Neural cell (in vitro differentiated cells): ENCODE measurements around the gene RBBP8NL. TPM values are rescaled to one million over a fixed set of nuclear protein-coding genes. Genes with fewer than 3 reads are reported as not detected.

Experiments
- H2AFZ ChIP-seq: fragments of 200-600, 300-800 bp; sonication (generic), shearing (Covaris generic); 2 replicates; pipeline ENCODE4 v1.6.0; 2014; ENCODE audit warnings: low read depth, mild to moderate bottlenecking, antibody characterized with exemption, low read length, moderate library complexity
- H3F3A ChIP-seq: fragments of 200-600 bp; shearing (Covaris generic); 2 replicates; pipeline ENCODE4 v1.6.1; 2016; ENCODE audit warnings: mild to moderate bottlenecking, moderate library complexity, mixed read lengths, antibody characterized with exemption, low read length; ENCODE audit not compliant: insufficient read depth, poor library complexity, severe bottlenecking
- H3K27ac ChIP-seq: fragments of 200-600, 300-800 bp; sonication (generic), shearing (Covaris generic); 2 replicates; pipeline ENCODE4 v1.5.1; 2014; ENCODE audit warnings: mild to moderate bottlenecking, low read length, moderate library complexity
- H3K27me3 ChIP-seq: fragments of 300-800, 200-600 bp; sonication (generic), shearing (Covaris generic); 2 replicates; pipeline ENCODE4 v1.6.0; 2014; ENCODE audit warnings: mild to moderate bottlenecking, low read depth, low read length, moderate library complexity; ENCODE audit not compliant: insufficient read depth
- H3K36me3 ChIP-seq: fragments of 300-800, 200-600 bp; sonication (generic), shearing (Covaris generic); 2 replicates; pipeline ENCODE4 v1.5.1; 2014; ENCODE audit warnings: mild to moderate bottlenecking, antibody characterized with exemption, low read length, moderate library complexity; ENCODE audit not compliant: insufficient read depth
- H3K4me2 ChIP-seq: fragments of 300-800, 200-600 bp; sonication (generic), shearing (Covaris generic); 2 replicates; pipeline ENCODE4 v1.6.0; 2014; ENCODE audit warnings: mild to moderate bottlenecking, low read length
- H3K4me3 ChIP-seq: fragments of 300-800, 200-600 bp; sonication (generic), shearing (Covaris generic); 2 replicates; pipeline ENCODE4 v1.5.1; 2014; ENCODE audit warnings: mild to moderate bottlenecking, low read length, moderate library complexity
- H3K79me2 ChIP-seq: fragments of 200-600 bp; shearing (Covaris generic); replicated peaks from 2 replicates; pipeline ENCODE4 v1.6.0; 2014; ENCODE audit warnings: mild to moderate bottlenecking, low read length, moderate library complexity; ENCODE audit not compliant: insufficient read depth
- H3K9ac ChIP-seq: fragments of 300-800, 200-600 bp; sonication (generic), shearing (Covaris generic); 2 replicates; pipeline ENCODE4 v1.6.1; 2016; ENCODE audit warnings: mild to moderate bottlenecking, low read length, mixed read lengths
- H3K9me2 ChIP-seq: fragments of 200-600 bp; shearing (Covaris generic); 2 replicates; pipeline ENCODE4 v1.6.1; 2016; ENCODE audit warnings: mild to moderate bottlenecking, low read length, mixed read lengths; ENCODE audit not compliant: insufficient read depth
- H3K9me3 ChIP-seq: fragments of 200-600, 300-800 bp; sonication (generic), shearing (Covaris generic); 2 replicates; pipeline ENCODE4 v1.6.1; 2016; ENCODE audit warnings: mild to moderate bottlenecking, mixed run types, low read length, moderate library complexity, mixed read lengths
- H4K20me1 ChIP-seq: fragments of 200-600 bp; shearing (Covaris generic); 2 replicates; pipeline ENCODE4 v1.6.1; 2016; ENCODE audit warnings: mild to moderate bottlenecking, mixed run types; ENCODE audit not compliant: insufficient read depth
- CTCF ChIP-seq: fragments of 450-650 bp; IDR thresholded peaks from 2 replicates; pipeline ENCODE4 v1.5.1; 2014; ENCODE audit warnings: antibody characterized with exemption, mild to moderate bottlenecking, moderate library complexity; ENCODE audit not compliant: poor library complexity, severe bottlenecking
- EP300 ChIP-seq: fragments of 450-650 bp; conservative IDR thresholded peaks from 2 replicates; pipeline ENCODE4 v1.6.1; 2014; ENCODE audit warnings: antibody characterized with exemption, mild to moderate bottlenecking, moderate library complexity; ENCODE audit not compliant: poor library complexity, severe bottlenecking
- EZH2 ChIP-seq: fragments of 200-600, 300-800 bp; shearing (Covaris generic), sonication (generic); IDR thresholded peaks from 2 replicates; pipeline ENCODE4 v1.6.1; 2014; ENCODE audit warnings: antibody characterized with exemption, low read length, borderline replicate concordance, mild to moderate bottlenecking; ENCODE audit not compliant: insufficient read depth, poor library complexity, severe bottlenecking
- MXI1 ChIP-seq: fragments of 450-650 bp; conservative IDR thresholded peaks from 2 replicates; pipeline ENCODE4 v1.6.1; 2014; ENCODE audit warnings: antibody characterized with exemption, mild to moderate bottlenecking; ENCODE audit not compliant: poor library complexity, severe bottlenecking
- POLR2AphosphoS5 ChIP-seq: IDR thresholded peaks from 2 replicates; pipeline ENCODE4 v1.6.1; 2012
- RAD21 ChIP-seq: fragments of 450-650 bp; conservative IDR thresholded peaks from 2 replicates; pipeline ENCODE4 v1.6.1; 2014; ENCODE audit warnings: antibody characterized with exemption, mild to moderate bottlenecking, moderate library complexity
- REST ChIP-seq: IDR thresholded peaks from 2 replicates; pipeline ENCODE4 v1.6.1; 2012; ENCODE audit warnings: borderline replicate concordance
- SMC3 ChIP-seq: fragments of 450-650 bp; conservative IDR thresholded peaks from 2 replicates; pipeline ENCODE4 v1.6.1; 2014; ENCODE audit warnings: antibody characterized with exemption, mild to moderate bottlenecking, moderate library complexity; ENCODE audit not compliant: poor library complexity
- TAF1 ChIP-seq: IDR thresholded peaks from 2 replicates; pipeline ENCODE4 v1.6.1; 2012; ENCODE audit warnings: low read depth
- polyA plus RNA-seq: library from polyadenylated mRNA; depleted of rRNA; stranded (reverse); fragments of >200 nt; gene quantifications from 2 replicates; pipeline ENCODE4 v1.2.3, GENCODE V29; 2014

The RBBP8NL gene
- polyA plus RNA-seq, 1 donor from 2014 or later, result not detected

GRCh38 chr20:62404112-62404665, 23.1 kb downstream of the RBBP8NL start (continued):
- no peak for TF ChIP-seq POLR2AphosphoS5

- Histone ChIP-seq H3K4me3 (no peak overlapping the region), H3F3A (no peaks in the 10 kb centered on the region), H4K20me1 (no peaks in the 10 kb centered on the region), H3K9me3 (no peaks in the 10 kb centered on the region), H3K9ac (no peak overlapping the region), H3K79me2 (peaks cover 9% of the 10 kb centered on the region), H3K9me2 (no peaks in the 10 kb centered on the region), H3K36me3 (no peaks in the 10 kb centered on the region), H3K4me2 (no peak overlapping the region), H3K27me3 (no peaks in the 10 kb centered on the region), H3K27ac (no peak overlapping the region), H2AFZ (no peak overlapping the region)
- TF ChIP-seq SMC3, result no peak
- TF ChIP-seq POLR2AphosphoS5, result no peak
- no peak for TF ChIP-seq REST
- TF ChIP-seq CTCF, result no peak
- TF ChIP-seq MXI1, result no peak
- no peak for TF ChIP-seq RAD21
- TF ChIP-seq TAF1, result no peak
- no peak for TF ChIP-seq EP300
- no peak for TF ChIP-seq EZH2
Measured at GRCh38 chr20:62403331-62403730, 24.0 kb downstream of the RBBP8NL start.

DNA sequence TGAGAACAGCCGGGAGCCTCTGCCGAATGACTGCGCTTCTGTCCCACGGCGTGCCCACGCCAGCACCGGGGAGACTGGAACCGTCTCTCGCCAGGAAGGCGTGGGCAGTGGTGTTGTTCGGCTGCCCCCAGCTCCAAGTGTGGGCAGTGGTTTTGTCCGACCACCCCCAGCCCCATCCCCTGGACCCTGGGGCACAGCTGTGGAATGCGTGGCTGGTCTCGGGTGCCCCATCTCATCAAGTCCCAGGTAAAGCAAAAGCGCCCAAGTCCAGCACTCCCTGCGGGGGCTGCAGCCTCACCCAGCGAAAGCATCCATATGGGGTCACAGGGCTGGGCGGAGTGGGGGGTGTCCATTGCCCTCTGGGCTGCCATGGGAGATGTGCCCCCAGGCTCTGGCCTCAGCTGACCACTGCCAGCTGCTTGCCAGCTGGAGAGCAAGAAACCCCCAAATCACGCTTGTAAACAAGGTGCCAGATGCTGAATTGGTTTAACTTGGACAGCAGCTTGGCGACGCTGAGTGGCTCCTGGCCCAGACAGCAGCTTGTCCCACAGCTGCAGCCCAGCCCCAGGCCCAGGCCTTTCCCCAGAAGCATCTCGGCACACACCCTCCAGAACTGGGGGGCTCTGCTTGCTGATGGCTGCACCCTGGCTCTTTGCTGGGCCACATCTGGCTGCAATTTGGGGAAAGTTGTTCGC, 24.7 kb downstream of the RBBP8NL start:
- no peaks in the 10 kb centered on the region for H3K9me2 ChIP-seq

More for the DNA sequence above, 24.7 kb downstream of the RBBP8NL start:
- Histone ChIP-seq H3K4me2 (no peak overlapping the region), H3K27me3 (no peaks in the 10 kb centered on the region), H2AFZ (no peak overlapping the region), H3K79me2 (peaks cover 9% of the 10 kb centered on the region), H3K36me3 (no peaks in the 10 kb centered on the region), H3K9me3 (no peaks in the 10 kb centered on the region), H3K4me3 (no peak overlapping the region), H3K27ac (no peak overlapping the region), H3F3A (no peaks in the 10 kb centered on the region), H4K20me1 (no peaks in the 10 kb centered on the region), H3K9ac (no peak overlapping the region)
- TF ChIP-seq EP300 (no peak), REST (no peak), SMC3 (no peak), MXI1 (no peak), POLR2AphosphoS5 (no peak), RAD21 (no peak), TAF1 (no peak), EZH2 (no peak), CTCF (no peak)
